Spleen (tissue), 11 donors: Measurements from ENCODE around the gene POLN. TPM values are rescaled to one million over a fixed set of nuclear protein-coding genes. Genes with fewer than 3 reads are reported as not detected.

ENCODE experiments used
- DNase-seq: peaks from one replicate; pipeline ENCODE4 v3.0.0-alpha.2; 2020
- H3K27ac ChIP-seq, 8 donors: fragments of 200-600 bp; sonication (generic) in 7 of 8; 1 replicate in 4 of 8; 2 replicates in 4 of 8; pipeline versions ENCODE4 v1.5.0 to v1.8.0; 2016 to 2021; ENCODE audit warnings: inconsistent platforms in 4 of 8, mild to moderate bottlenecking in 4 of 8, moderate library complexity in 1 of 8
- H3K27me3 ChIP-seq, 7 donors: fragments of 200-600 bp; sonication (generic) in 6 of 7; replicated peaks in 1 of 7; 1 replicate in 4 of 7; 2 replicates in 3 of 7; pipeline versions ENCODE4 v1.5.0 to v1.8.0; 2016 to 2021; ENCODE audit warnings: inconsistent platforms in 3 of 7, mild to moderate bottlenecking in 1 of 7
- H3K36me3 ChIP-seq, 6 donors: fragments of 200-600 bp; sonication (generic) in 5 of 6; 1 replicate in 4 of 6; 2 replicates in 2 of 6; pipeline versions ENCODE4 v1.5.0 to v1.8.0; 2016 to 2021; ENCODE audit warnings: inconsistent platforms in 2 of 6
- H3K4me1 ChIP-seq, 6 donors: fragments of 200-600 bp; sonication (generic) in 5 of 6; 1 replicate in 3 of 6; 2 replicates in 3 of 6; pipeline versions ENCODE4 v1.5.0 to v1.8.0; 2016 to 2021; ENCODE audit warnings: inconsistent platforms in 3 of 6
- H3K4me3 ChIP-seq, 8 donors: fragments of 200-600 bp; sonication (generic) in 7 of 8; 1 replicate in 4 of 8; 2 replicates in 4 of 8; pipeline versions ENCODE4 v1.5.0 to v1.8.0; 2016 to 2021; ENCODE audit warnings: inconsistent platforms in 4 of 8, mild to moderate bottlenecking in 4 of 8, moderate library complexity in 2 of 8
- H3K9me3 ChIP-seq, 8 donors: fragments of 200-600 bp; sonication (generic) in 7 of 8; 1 replicate in 4 of 8; 2 replicates in 4 of 8; pipeline versions ENCODE4 v1.5.0 to v1.8.0; 2016 to 2021; ENCODE audit warnings: inconsistent platforms in 4 of 8
- POLR2A ChIP-seq, 3 donors: fragments of 450-650 bp; IDR thresholded peaks; one replicate each; pipeline ENCODE4 v1.5.1; 2017; ENCODE audit warnings: antibody characterized with exemption in 3 of 3, mild to moderate bottlenecking in 1 of 3
- POLR2AphosphoS5 ChIP-seq, 3 donors: sonication (generic); formaldehyde crosslinking; IDR thresholded peaks; one replicate each; pipeline ENCODE4 v1.5.1; 2017; ENCODE audit warnings: antibody characterized with exemption in 3 of 3
- WGBS, 5 donors: extraction: QIAGEN DNeasy Blood & Tissue Kit in 3 of 5; methylation state at CpG; one replicate each; pipeline versions ENCODE4 v1.1.5 to v1.1.7; 2013 to 2018; 5-methylcytosine and 5-hydroxymethylcytosine counted together
- intact Hi-C: fragments of 100-400 bp; cut with DNase I; formaldehyde crosslinking; loops from one replicate; pipeline ENCODE4 v1.15.0; 2023; ENCODE audit warnings: low total_unique reads
- polyA plus RNA-seq, 3 donors: library from polyadenylated mRNA; stranded (reverse); fragments of 200-250 nt; gene quantifications; one replicate each; pipeline ENCODE4 v1.2.1, GENCODE V29; 2013
- total RNA-seq, 7 donors: library from RNA; depleted of rRNA in 3 of 7; stranded (reverse); fragments of >200 nt in 3 of 7; fragmentation: NEBNext Ultra II Directional in 4 of 7; extraction: Animal tissue kit (Norgen Biotek cat#: 25700) in 4 of 7; gene quantifications; one replicate each; pipeline versions ENCODE4 v1.1.0 to v1.2.1, GENCODE V29; 2016 to 2021
- TF ChIP-seq, protein P1 (sequence below), 11 experiments: fragments of 200-600 bp in 7 of 11; fragments of 450-650 bp in 4 of 11; sonication (generic) in 4 of 11; IDR thresholded peaks in 8 of 11; conservative IDR thresholded peaks in 3 of 11; 1 replicate in 7 of 11; 2 replicates in 4 of 11; pipeline versions ENCODE4 v1.4.0 to v1.8.0; 2016 to 2021; ENCODE audit warnings: antibody characterized with exemption in 11 of 11, inconsistent platforms in 4 of 11, mild to moderate bottlenecking in 1 of 11
- donor health status: healthy with polysubstance abuse.
- donor health status: DM: no; HTN: no; CAD: no; lungs with moderate emphysema.
- donor health status: DM: no; HTN: no; CAD: no.
- donor health status: Bipolar disorder and iron deficiency.
- donor health status: healthy.
- donor health status: DM: no; HTN: no; CAD: no.
- donor health status: DM: yes; HTN: yes; CAD: no.

Gene POLN
- total and polyA plus RNA-seq, 10 donors, result 1.2 to 3.5 (median 2.5) TPM

DNA sequence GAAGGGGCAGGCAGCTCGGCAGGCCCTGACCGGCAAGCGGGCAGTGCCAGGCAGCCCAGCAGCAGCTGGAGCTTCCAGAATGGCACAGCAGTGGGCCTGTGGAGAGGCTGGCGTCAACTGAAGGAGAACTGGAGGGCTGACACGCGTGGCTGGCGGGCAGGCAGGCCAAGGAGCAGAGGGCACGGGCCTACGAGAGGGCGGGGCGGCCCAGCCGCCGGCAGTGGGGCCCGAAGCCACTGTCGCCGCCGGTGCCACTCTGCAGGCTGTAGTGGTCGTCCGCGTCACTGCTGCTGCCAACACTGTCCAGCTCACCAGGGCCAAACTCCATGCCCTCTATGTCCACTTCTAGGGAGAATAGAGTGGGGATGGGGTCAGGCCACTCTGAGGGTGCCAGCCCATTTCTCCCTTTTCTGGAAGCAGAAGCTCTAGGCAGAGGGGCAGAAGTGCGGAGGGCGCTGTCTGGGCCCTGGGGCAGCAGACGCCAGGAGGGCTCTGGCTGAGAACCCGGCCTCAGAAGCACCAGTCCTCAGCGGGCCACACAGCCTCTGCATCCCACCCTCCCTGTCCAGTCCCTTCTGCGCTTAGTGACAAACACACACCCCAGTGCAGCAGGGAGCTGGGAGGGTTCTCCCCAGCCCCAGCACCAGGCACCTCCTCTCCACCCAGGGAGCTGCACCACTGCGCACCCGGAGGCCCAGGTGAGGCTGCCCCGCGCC is 8.6 kb upstream of the POLN start:
- Histone ChIP-seq H3K27ac (peak overlapping the region in 7 of 8 donors; percentile 65 to 90 (median 77)), H3K36me3 (peaks cover 0 to 98% (median 67%) of the 10 kb centered on the region in 6 donors), H3K27me3 (no peaks in the 10 kb centered on the region), H3K4me3 (no peak overlapping the region), H3K9me3 (no peaks in the 10 kb centered on the region), H3K4me1 (peaks cover 8 to 96% (median 58%) of the 10 kb centered on the region in 6 donors)
- WGBS, 5 donors, result 83 to 98% (median 92%) methylated on average over 25 to 30 of the region's 30 CpGs
- intact Hi-C loops, result no loop called here
- TF ChIP-seq POLR2A (IDR thresholded peaks at IDR 0.05) (no peak), POLR2AphosphoS5 (IDR thresholded peaks at IDR 0.05) (peak in 2 of 3 donors; percentile 1 to 17)
- TF ChIP-seq, protein P1, sequence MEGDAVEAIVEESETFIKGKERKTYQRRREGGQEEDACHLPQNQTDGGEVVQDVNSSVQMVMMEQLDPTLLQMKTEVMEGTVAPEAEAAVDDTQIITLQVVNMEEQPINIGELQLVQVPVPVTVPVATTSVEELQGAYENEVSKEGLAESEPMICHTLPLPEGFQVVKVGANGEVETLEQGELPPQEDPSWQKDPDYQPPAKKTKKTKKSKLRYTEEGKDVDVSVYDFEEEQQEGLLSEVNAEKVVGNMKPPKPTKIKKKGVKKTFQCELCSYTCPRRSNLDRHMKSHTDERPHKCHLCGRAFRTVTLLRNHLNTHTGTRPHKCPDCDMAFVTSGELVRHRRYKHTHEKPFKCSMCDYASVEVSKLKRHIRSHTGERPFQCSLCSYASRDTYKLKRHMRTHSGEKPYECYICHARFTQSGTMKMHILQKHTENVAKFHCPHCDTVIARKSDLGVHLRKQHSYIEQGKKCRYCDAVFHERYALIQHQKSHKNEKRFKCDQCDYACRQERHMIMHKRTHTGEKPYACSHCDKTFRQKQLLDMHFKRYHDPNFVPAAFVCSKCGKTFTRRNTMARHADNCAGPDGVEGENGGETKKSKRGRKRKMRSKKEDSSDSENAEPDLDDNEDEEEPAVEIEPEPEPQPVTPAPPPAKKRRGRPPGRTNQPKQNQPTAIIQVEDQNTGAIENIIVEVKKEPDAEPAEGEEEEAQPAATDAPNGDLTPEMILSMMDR (IDR thresholded peaks at IDR 0.05 in 8 of 11, conservative IDR thresholded peaks at IDR 0.05 in 3 of 11), result no peak
- DNase-seq, result peak; percentile 71

DNA sequence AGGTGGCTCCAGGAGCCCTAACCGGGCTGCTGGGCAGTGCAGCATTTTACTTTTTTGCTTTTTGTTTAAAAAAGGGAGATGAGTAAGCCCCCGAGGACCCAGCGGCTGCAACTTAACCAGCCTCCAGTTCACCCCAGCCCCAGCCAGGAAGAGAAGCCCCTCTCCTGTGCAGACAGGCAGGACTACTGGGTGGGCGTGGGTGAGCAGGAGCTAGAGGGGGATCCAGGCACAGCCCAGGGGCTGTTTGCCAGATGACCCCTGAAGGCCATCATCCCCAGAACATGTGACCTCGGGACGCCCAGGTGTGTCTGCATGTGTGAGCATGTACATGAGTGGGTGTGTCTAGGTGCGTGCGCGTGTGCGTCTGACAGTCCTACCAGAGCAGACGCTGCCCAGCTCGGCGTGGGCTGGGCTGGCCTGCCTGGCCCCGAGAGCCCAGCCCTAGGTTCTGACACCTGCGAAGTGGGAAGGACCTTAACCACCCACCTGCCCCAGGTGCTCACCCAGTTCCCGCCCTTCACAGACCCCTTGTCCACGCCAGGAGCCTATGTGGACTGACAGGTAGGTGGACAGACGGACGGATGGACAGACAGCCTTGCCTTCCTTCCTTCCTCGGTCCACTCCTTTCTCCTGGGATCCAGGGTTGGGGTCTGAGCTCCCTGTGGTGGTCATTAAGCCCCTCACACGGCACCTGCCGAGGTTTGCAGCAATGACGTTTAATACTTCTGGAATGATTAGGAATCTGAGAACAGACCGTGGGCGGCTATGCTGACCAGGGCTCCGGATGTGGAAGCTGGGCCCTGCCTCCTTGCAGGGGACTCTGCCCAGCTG is 7.8 kb upstream of the POLN start:
- 84 to 90% (median 85%) methylated on average over 20 to 26 of the region's 26 CpGs for WGBS, 5 donors
- Histone ChIP-seq H3K4me1 (peaks cover 13 to 96% (median 58%) of the 10 kb centered on the region in 6 donors), H3K9me3 (no peaks in the 10 kb centered on the region), H3K27ac (peak overlapping the region; percentile 62 to 90 (median 76)), H3K4me3 (no peak overlapping the region), H3K36me3 (peaks cover 0 to 91% (median 64%) of the 10 kb centered on the region in 6 donors), H3K27me3 (no peaks in the 10 kb centered on the region)
- peak; percentile 72 for DNase-seq
- intact Hi-C loops, result no loop called here
- TF ChIP-seq, protein P1 (IDR thresholded peaks at IDR 0.05 in 8 of 11, conservative IDR thresholded peaks at IDR 0.05 in 3 of 11), result no peak
- peak in 2 of 3 donors; percentile 13 to 20 for TF ChIP-seq POLR2AphosphoS5 (IDR thresholded peaks at IDR 0.05)

DNA sequence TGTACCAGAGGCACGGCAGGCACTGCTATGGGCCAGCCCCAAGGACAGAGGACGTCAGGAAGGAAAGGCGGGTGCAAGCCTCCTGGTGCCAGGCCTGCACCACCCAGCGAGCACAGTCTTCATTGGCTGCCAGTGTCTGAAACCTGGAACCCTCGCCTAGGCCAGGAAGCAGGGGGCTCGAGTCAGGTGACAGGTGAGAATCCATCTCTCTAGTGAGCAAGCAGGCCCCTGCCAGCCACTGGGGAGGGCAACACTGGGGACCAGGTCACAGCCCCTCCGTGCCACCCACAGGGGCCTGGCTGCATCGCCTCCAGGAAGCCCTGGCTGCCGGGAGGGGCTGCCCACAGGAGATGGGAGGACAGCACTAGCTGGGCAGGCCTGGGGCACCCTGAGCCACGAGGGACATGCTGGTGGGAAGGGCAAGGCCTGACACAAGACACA is 6.9 kb upstream of the POLN start:
- DNase-seq, result peak; percentile 82
- H3K4me1 ChIP-seq, result peaks cover 19 to 96% (median 60%) of the 10 kb centered on the region in 6 donors
- H3K27me3 ChIP-seq, result no peaks in the 10 kb centered on the region
- intact Hi-C loops, result no loop called here
- H3K9me3 ChIP-seq, result no peaks in the 10 kb centered on the region
- H3K4me3 ChIP-seq, result no peak overlapping the region
- TF ChIP-seq POLR2A (IDR thresholded peaks at IDR 0.05) (no peak), POLR2AphosphoS5 (IDR thresholded peaks at IDR 0.05) (peak; percentile 44 to 82 (median 74))
- H3K27ac ChIP-seq, result peak overlapping the region; percentile 62 to 90 (median 76)
- peaks cover 0 to 82% (median 59%) of the 10 kb centered on the region in 6 donors for H3K36me3 ChIP-seq
- WGBS, 5 donors, result 44 to 78% (median 67%) methylated on average over 3 to 10 of the region's 10 CpGs

DNA sequence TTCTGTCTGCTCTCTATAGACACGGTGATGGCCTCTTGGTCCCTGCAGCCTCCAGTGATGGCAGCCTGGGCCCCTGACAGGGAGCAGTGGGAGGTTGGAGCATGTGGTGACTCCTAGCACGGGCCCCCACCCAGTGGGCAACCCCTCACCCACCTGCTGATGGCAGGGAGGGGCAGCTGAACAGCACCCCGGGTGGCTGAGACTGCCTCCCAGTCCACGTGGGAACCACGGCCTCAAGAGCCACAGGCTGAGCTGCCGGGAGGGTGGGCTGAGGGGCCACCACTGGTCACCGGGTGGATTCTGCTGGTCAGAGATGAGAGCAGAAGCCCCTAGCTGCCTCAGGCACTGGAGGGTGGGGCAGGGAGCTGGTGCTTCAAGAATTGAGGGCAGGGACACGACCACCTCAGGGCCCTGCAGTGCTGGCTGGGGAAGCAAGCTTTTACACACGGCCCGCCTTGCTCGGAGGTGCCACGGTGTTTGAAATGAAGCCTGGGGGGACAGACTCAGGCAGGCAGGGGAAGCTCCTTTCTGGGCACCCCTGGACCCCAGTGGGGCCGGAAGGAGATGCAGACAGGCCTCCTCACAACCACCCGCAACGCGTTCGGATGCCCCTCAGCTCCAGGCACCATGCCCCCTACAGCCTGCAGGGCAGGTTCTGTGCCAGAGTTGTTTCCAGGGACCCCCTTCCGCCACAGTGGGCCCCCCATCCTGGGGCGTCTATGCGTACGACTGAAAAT is 6.3 kb upstream of the POLN start:
- Histone ChIP-seq H3K27ac (peak overlapping the region; percentile 62 to 90 (median 76)), H3K36me3 (peaks cover 0 to 75% (median 53%) of the 10 kb centered on the region in 6 donors), H3K27me3 (no peaks in the 10 kb centered on the region), H3K4me3 (no peak overlapping the region), H3K9me3 (no peaks in the 10 kb centered on the region), H3K4me1 (peaks cover 22 to 96% (median 63%) of the 10 kb centered on the region in 6 donors)
- TF ChIP-seq POLR2A (IDR thresholded peaks at IDR 0.05), result no peak
- peak in 1 of 3 donors; percentile 7 for TF ChIP-seq POLR2AphosphoS5 (IDR thresholded peaks at IDR 0.05)
- peak; percentile 72 for DNase-seq
- 61 to 83% (median 80%) methylated on average over 13 to 21 of the region's 21 CpGs for WGBS, 5 donors
- intact Hi-C loops, result no loop called here
